ENCODE data around the gene MRPS31. TPM values are rescaled to one million over a fixed set of nuclear protein-coding genes. Genes with fewer than 3 reads are reported as not detected.

The MRPS31 gene
- total and polyA plus RNA-seq, 12 donors, result 13.1 to 115 (median 24.9) TPM

DNA sequence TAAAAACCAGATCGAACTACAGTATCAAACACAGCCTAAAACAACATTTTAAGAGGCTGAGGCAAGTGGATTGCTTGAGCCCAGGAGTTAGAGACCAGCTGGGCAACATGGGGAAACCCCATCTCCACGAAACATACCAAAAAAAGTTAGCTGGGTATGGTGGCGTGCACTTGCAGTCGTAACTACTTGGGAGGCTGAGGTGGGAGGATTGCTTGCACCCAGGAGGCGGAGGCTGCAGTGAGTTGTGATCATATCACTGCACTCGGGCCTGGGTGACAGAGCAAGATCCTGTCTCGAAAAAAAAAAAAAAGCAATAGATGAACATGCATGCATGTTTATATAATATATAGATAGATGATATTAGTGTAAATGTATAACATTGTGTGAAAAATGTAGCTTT, 5.2 kb upstream of the MRPS31 start:
- intact Hi-C loops (cut with DNase I), result loop anchor here in 1 of 2 donors (10.0 kb wide), 1 partner anchor 1091 kb away; no protein-coding TSS in a partner anchor
- no peak overlapping the region for H3K4me3 ChIP-seq
- peaks cover 5 to 12% of the 10 kb centered on the region in 2 donors for H3K4me1 ChIP-seq (replicated peaks in 1 of 2)
- H3K27ac ChIP-seq, result no peak overlapping the region
- 80 to 85% (median 81%) methylated on average over 7 of the region's 7 CpGs for WGBS, 4 donors
- H3K36me3 ChIP-seq (replicated peaks in 1 of 2), result no peaks in the 10 kb centered on the region
- H3K9me3 ChIP-seq (replicated peaks in 1 of 3), result no peaks in the 10 kb centered on the region
- TF ChIP-seq, protein P1, sequence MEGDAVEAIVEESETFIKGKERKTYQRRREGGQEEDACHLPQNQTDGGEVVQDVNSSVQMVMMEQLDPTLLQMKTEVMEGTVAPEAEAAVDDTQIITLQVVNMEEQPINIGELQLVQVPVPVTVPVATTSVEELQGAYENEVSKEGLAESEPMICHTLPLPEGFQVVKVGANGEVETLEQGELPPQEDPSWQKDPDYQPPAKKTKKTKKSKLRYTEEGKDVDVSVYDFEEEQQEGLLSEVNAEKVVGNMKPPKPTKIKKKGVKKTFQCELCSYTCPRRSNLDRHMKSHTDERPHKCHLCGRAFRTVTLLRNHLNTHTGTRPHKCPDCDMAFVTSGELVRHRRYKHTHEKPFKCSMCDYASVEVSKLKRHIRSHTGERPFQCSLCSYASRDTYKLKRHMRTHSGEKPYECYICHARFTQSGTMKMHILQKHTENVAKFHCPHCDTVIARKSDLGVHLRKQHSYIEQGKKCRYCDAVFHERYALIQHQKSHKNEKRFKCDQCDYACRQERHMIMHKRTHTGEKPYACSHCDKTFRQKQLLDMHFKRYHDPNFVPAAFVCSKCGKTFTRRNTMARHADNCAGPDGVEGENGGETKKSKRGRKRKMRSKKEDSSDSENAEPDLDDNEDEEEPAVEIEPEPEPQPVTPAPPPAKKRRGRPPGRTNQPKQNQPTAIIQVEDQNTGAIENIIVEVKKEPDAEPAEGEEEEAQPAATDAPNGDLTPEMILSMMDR (IDR thresholded peaks at IDR 0.05), result no peak
- TF ChIP-seq POLR2A (IDR thresholded peaks at IDR 0.05), result no peak
- H3K27me3 ChIP-seq, result no peaks in the 10 kb centered on the region
- DNase-seq, result no peak

DNA sequence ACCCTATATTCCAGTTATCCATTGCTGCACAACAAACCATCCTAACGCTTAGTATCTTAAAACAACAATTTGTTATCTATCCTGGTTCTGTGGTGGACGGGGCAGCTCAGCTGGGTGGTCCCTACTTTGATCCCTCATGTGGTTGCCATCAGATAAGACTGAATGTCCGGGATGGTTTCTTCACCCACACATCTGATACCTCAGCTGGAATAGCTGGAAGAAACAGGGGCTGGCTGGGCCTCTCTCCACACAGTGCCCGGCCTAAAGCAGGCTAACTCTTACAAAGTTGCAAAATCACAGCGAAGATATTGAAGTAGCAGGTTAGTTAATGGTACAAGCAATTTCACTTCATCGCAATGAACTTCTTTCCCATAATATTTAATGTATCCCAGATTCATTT, 3.7 kb upstream of the MRPS31 start:
- Histone ChIP-seq H3K4me3 (no peak overlapping the region), H3K27ac (no peak overlapping the region), H3K27me3 (no peaks in the 10 kb centered on the region), H3K36me3 (replicated peaks in 1 of 2) (no peaks in the 10 kb centered on the region), H3K4me1 (replicated peaks in 1 of 2) (peaks cover 12 to 13% of the 10 kb centered on the region in 2 donors), H3K9me3 (replicated peaks in 1 of 3) (no peaks in the 10 kb centered on the region)
- no peak for TF ChIP-seq POLR2A (IDR thresholded peaks at IDR 0.05)
- TF ChIP-seq, protein P1 (IDR thresholded peaks at IDR 0.05), result no peak
- no peak for DNase-seq
- 70 to 79% (median 78%) methylated on average over 5 to 6 of the region's 6 CpGs for WGBS, 4 donors
- intact Hi-C loops (cut with DNase I), result loop anchor here in 1 of 2 donors (10.0 kb wide), 1 partner anchor 1090 kb away; no protein-coding TSS in a partner anchor

DNA sequence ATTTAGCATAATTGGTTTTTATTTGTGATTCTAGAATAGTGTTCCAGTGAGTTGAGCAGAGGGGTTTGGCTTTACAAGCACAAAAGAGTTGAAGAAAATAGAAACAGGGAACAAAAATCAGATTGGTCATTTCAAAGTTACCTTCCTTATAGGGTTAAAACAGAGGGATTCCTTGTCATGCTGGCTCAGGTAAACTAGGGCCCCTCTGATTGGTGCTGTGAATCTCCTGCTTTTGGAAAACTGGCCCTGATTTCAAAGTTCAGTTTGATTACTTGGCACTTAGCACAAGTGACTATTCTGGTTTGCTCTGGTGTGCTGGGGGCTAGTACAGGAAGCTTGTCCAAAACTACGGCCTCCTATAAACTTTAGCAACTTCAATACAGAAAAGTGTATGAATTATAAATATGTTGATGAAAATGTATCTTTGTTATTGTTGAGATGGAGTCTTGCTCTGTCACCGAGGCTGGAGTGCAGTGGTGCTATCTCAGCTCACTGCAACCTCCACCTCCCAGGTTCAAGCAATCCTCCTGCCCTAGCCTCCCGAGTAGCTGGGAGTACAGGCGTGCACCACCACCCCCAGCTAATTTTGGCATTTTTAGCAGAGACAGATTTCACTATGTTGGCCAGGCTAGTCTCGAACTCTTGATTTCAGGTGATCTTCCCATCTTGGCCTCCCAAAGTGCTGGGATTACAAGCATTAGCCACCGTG, 1.9 kb upstream of the MRPS31 start:
- WGBS, 4 donors, result 85 to 92% (median 89%) methylated on average over 6 of the region's 6 CpGs
- TF ChIP-seq, protein P1 (IDR thresholded peaks at IDR 0.05), result no peak
- no peak for TF ChIP-seq POLR2A (IDR thresholded peaks at IDR 0.05)
- no peak for DNase-seq
- H3K36me3 ChIP-seq (replicated peaks in 1 of 2), result no peaks in the 10 kb centered on the region
- H3K27ac ChIP-seq, result no peak overlapping the region
- H3K4me1 ChIP-seq (replicated peaks in 1 of 2), result peaks cover 12 to 13% of the 10 kb centered on the region in 2 donors
- H3K4me3 ChIP-seq, result no peak overlapping the region
- intact Hi-C loops (cut with DNase I), result loop anchor here in 1 of 2 donors (10.0 kb wide), 1 partner anchor 1088 kb away; no protein-coding TSS in a partner anchor
- no peaks in the 10 kb centered on the region for H3K27me3 ChIP-seq
- H3K9me3 ChIP-seq (replicated peaks in 1 of 3), result no peaks in the 10 kb centered on the region

DNA sequence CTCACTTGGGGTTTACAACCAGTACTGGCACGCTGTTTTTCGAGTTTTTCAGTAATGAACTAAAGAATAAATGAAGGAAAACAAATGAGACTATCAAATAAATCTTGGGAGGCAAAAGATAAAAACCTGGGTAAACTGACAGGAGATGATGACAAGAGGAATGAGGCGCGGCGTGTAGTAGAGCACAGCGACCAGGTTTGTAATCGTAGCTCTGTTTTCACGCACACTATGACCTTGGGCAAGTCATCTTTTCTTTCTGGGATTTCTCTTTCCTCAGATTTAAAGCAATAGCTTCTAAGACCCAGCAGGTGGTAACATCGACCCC, 419 bp downstream of the MRPS31 start:
- Histone ChIP-seq H3K9me3 (replicated peaks in 1 of 3) (no peaks in the 10 kb centered on the region), H3K4me3 (peak overlapping the region; percentile 66 to 90 (median 72)), H3K27me3 (no peaks in the 10 kb centered on the region), H3K36me3 (replicated peaks in 1 of 2) (no peaks in the 10 kb centered on the region), H3K4me1 (replicated peaks in 1 of 2) (peaks cover 0 to 8% of the 10 kb centered on the region in 2 donors), H3K27ac (peak overlapping the region; percentile 63 to 86 (median 80))
- no peak for DNase-seq
- intact Hi-C loops (cut with DNase I), result loop anchor here in 1 of 2 donors (10.0 kb wide), 1 partner anchor 1086 kb away; no protein-coding TSS in a partner anchor
- TF ChIP-seq POLR2A (IDR thresholded peaks at IDR 0.05), result no peak
- TF ChIP-seq, protein P1 (IDR thresholded peaks at IDR 0.05), result no peak
- WGBS, 4 donors, result 0 to 1% (median 0%) methylated on average over 9 of the region's 9 CpGs

Measured in adrenal gland (tissue), 12 donors.